SH-SY5Y (cell line): Measurements from ENCODE around the gene KRT3.

Experiments
- GATA2 ChIP-seq: IDR thresholded peaks from 2 replicates; pipeline ENCODE4 v1.6.1; 2011; ENCODE audit warnings: mild to moderate bottlenecking, low read depth, low read length
- GATA3 ChIP-seq: IDR thresholded peaks from 2 replicates; pipeline ENCODE4 v1.6.1; 2011; ENCODE audit warnings: low read depth, mild to moderate bottlenecking, low read length, moderate library complexity

DNA sequence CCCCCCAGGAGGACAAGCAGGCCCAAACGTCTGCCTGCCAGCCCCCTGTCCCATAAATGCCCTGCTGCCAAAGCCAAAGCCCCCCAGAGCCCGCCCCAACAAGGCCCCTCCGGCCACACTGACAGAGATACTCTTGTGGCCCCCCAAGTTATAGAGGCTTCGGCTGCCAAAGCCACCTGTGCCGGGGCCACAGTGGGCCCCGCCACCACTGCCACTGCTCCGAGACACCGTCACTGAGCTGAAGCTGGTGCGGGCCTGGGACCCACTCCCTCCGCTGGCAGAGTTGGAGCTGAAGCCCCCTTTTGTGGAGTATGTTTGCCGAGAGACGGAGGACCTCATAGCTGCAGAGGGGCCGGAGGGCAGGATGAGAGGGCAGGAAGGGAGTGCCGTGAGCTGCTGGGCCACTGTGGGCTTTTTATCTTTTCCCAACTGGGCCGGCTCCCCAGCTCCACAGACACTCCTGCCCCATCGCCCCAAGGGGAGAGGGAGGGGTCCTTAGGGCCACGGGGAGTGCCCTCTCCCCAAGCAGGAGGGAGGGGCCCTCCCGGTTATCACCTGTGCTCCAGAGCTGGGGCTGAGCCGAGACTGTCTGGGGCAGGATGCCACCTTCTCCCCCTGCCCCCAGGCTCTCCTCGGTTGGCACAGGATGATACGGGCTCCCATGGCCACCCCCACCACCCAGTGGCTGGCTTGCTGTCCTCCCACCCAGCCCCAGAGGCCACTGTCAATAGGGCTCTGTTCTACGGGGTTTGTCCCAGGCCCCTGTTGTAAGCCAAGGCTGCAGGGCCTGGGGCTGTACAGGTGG, 38.2 kb upstream of the KRT3 start, which contains the start of gene KRT79:
- TF ChIP-seq GATA2, result no peak
- TF ChIP-seq GATA3, result no peak
